SK-MEL-5 (cell line): Measurements from ENCODE around the gene PDF. TPM values are rescaled to one million over a fixed set of nuclear protein-coding genes. Genes with fewer than 3 reads are reported as not detected.

Experiments
- DNase-seq: peaks from one replicate; pipeline ENCODE4 v3.0.0-alpha.2; 2016; ENCODE audit warnings: low read depth, low spot score
- in situ Hi-C: cut with HindIII; loops from 2 replicates; pipeline ENCODE4 v1.10.0; 2016; ENCODE audit warnings: low sequenced_read_pairs, high pct_unique_total_duplicates, low pct_unique_long_range_greater_than_20kb
- total RNA-seq: library from RNA; depleted of rRNA; stranded (reverse); fragments of >200 nt; shearing (Covaris generic); gene quantifications from 2 replicates; pipeline ENCODE4 v1.2.3, GENCODE V29; 2014

Gene PDF
- total RNA-seq, 1 experiment from 2014 or later: 39.2 TPM

- in situ Hi-C loops: no loop called here
- DNase-seq: no peak
These were observed 9.3 kb downstream of the PDF start for GRCh38 chr16:69321080-69321479.

- no peak for DNase-seq
- in situ Hi-C loops: no loop called here
These were observed 9.7 kb downstream of the PDF start for GRCh38 chr16:69320740-69321073.

- in situ Hi-C loops: no loop called here
These were observed 10.3 kb downstream of the PDF start for GRCh38 chr16:69319826-69320739.

GRCh38 chr16:69319381-69319780 is 11.0 kb downstream of the PDF start:
- DNase-seq: no peak
- in situ Hi-C loops: no loop called here

More at GRCh38 chr16:69319826-69320739, 10.3 kb downstream of the PDF start:
- DNase-seq: no peak

GRCh38 chr16:69318911-69319289 is 11.5 kb downstream of the PDF start:
- in situ Hi-C loops: no loop called here
- DNase-seq: no peak

GRCh38 chr16:69318177-69318910 is 12.0 kb downstream of the PDF start:
- in situ Hi-C loops: no loop called here
- DNase-seq: no peak

GRCh38 chr16:69316595-69317034 is 13.8 kb downstream of the PDF start:
- in situ Hi-C loops: no loop called here
- DNase-seq: no peak

GRCh38 chr16:69315486-69316311 is 14.7 kb downstream of the PDF start:
- no peak for DNase-seq
- in situ Hi-C loops: no loop called here

GRCh38 chr16:69314534-69314933 is 15.9 kb downstream of the PDF start:
- in situ Hi-C loops: no loop called here
- DNase-seq: no peak

- in situ Hi-C loops: no loop called here
- no peak for DNase-seq
These were observed 16.9 kb downstream of the PDF start for GRCh38 chr16:69313469-69313868.

- in situ Hi-C loops: no loop called here
- DNase-seq: no peak
These were observed 18.6 kb downstream of the PDF start for GRCh38 chr16:69311533-69312387.

GRCh38 chr16:69310653-69311532 is 19.5 kb downstream of the PDF start, which contains the start of gene VPS4A:
VPS4A (plus strand) TSS chr16:69311350; CDS start chr16:69311512, 162 bp downstream.
- in situ Hi-C loops: no loop called here
- peak; percentile 92 for DNase-seq

GRCh38 chr16:69309316-69309715 is 21.1 kb downstream of the PDF start:
- in situ Hi-C loops: no loop called here
- peak; percentile 49 for DNase-seq

GRCh38 chr16:69307856-69308255 is 22.5 kb downstream of the PDF start:
- no peak for DNase-seq
- in situ Hi-C loops: no loop called here

GRCh38 chr16:69307091-69307490 is 23.3 kb downstream of the PDF start:
- DNase-seq: no peak
- in situ Hi-C loops: no loop called here

GRCh38 chr16:69306031-69306430 is 24.4 kb downstream of the PDF start:
- no peak for DNase-seq
- in situ Hi-C loops: no loop called here
